Heart left ventricle (tissue), 13 donors: Measurements from ENCODE around the gene SPAG4.

Experiments used
- POLR2A ChIP-seq, 2 donors: fragments of 450-650 bp; IDR thresholded peaks; one replicate each; pipeline ENCODE4 v1.6.1; 2017; ENCODE audit warnings: antibody characterized with exemption in 2 of 2, mild to moderate bottlenecking in 2 of 2, moderate library complexity in 2 of 2
- TF ChIP-seq, protein P1 (sequence below), 12 donors: fragments of 200-600 bp; sonication (generic) in 4 of 12; IDR thresholded peaks; one replicate each; pipeline versions ENCODE4 v1.5.0 to v1.8.0; 2018 to 2022; ENCODE audit warnings: antibody characterized with exemption in 12 of 12, mild to moderate bottlenecking in 5 of 12
- donor health status: ischemic (EF 13 %, LVEDD 7.1; RV severe dilation, severe dysfunction).
- donor health status: DM: no; HTN: yes; CAD: no.
- donor health status: DM: no; HTN: no; CAD: no.
- donor health status: ischemic (EF 25% LVEDD 6.9; RV normal size, moderate dysfunction).
- donor health status: ischemic (EF 25% LVEDD 5.7; RV mildly dilated, moderate dysfunction).
- donor health status: ischemic (EF 35%, LVEDD 5.7; RV mildly dilated, moderate dysfunction).
- donor health status: nonischemic (EF 11% LVEDD 7.7; RV severe dilation, severe dysfunction).
- donor health status: DM: yes; HTN: yes; CAD: no.
- donor health status: PGD.
- donor health status: ischemic (EF 29% LVEDD 5.4; RV normal size, mild dysfunction).
- donor health status: nonischemic (EF 23%, LVEDD 6.1; RV moderate dilation, normal function).

DNA sequence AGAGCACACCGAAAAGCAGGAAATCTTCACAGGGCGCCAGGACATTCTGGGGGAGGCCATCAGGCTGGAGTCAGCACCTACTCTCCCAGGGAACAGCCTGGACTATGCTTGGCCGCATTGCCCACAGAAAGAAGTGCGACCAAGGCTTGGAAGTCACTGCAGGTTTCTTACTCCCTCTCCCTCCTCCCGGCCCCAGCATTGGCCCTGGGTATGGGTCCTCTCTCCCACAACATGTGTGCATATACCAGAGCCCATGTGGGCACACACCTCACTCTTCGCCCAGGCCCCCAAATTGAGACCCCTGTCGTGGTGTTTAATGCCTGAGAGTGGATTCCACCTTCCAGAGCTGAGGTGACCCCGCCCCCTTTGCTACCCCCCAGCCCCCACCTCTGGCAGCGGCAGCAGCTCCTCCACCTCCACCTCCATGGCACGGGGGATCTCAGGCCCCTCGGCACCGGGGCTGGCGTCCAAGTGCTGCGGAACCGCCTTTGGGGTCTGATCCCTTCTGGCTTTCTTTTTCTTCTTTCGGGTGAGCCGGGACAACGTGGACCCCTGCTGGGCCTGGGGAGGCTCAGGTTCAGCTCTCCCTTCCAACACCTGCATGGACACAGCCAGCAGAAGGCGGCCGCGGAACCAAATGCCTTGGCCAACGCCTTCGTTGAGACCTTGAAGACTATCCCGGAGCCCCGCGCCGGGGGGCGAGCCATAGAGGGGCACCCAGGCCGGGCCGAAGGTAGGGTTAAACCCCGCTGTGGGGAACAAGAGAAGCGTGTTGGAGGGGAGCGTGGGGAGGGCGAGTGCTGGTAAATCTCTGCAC, 15.2 kb upstream of the SPAG4 start:
- no peak for TF ChIP-seq POLR2A (IDR thresholded peaks at IDR 0.05)
- TF ChIP-seq, protein P1, sequence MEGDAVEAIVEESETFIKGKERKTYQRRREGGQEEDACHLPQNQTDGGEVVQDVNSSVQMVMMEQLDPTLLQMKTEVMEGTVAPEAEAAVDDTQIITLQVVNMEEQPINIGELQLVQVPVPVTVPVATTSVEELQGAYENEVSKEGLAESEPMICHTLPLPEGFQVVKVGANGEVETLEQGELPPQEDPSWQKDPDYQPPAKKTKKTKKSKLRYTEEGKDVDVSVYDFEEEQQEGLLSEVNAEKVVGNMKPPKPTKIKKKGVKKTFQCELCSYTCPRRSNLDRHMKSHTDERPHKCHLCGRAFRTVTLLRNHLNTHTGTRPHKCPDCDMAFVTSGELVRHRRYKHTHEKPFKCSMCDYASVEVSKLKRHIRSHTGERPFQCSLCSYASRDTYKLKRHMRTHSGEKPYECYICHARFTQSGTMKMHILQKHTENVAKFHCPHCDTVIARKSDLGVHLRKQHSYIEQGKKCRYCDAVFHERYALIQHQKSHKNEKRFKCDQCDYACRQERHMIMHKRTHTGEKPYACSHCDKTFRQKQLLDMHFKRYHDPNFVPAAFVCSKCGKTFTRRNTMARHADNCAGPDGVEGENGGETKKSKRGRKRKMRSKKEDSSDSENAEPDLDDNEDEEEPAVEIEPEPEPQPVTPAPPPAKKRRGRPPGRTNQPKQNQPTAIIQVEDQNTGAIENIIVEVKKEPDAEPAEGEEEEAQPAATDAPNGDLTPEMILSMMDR (IDR thresholded peaks at IDR 0.05): no peak
